Measurements from ENCODE around the gene GARRE1. TPM values are rescaled to one million over a fixed set of nuclear protein-coding genes. Genes with fewer than 3 reads are reported as not detected.

The GARRE1 gene
- total and polyA plus RNA-seq, 2 donors (not counting 3 experiments of a cell fraction or from before 2014, with no cell fraction given), result 39.2 to 46.8 TPM

- no peaks in the 10 kb centered on the region for H4K20me1 ChIP-seq (replicated peaks; ENCODE audit: control insufficient read depth, extremely low read depth, insufficient read depth, low read length)
- H3K27ac ChIP-seq (ENCODE audit: insufficient read depth, low read depth, low read length), result no peak overlapping the region
- H3K4me2 ChIP-seq (ENCODE audit: insufficient read depth, low read length), result no peak overlapping the region
- H3K36me3 ChIP-seq (ENCODE audit: control insufficient read depth in 2 of 2, extremely low read depth in 1 of 2, insufficient read depth in 2 of 2, low read length in 2 of 2), result no peaks in the 10 kb centered on the region
- H3K4me3 ChIP-seq (replicated peaks in 1 of 3; ENCODE audit: insufficient read depth in 1 of 3, low read depth in 1 of 3, low read length in 3 of 3), result no peak overlapping the region
- POLR2A ChIA-PET, result no interaction called here
- no peaks in the 10 kb centered on the region for H3K27me3 ChIP-seq (ENCODE audit: control insufficient read depth in 2 of 2, insufficient read depth in 2 of 2, low read length in 2 of 2)
- dilution Hi-C loops (cut with MboI; ENCODE audit: extremely low pct_ligation_motif_present, low sequenced_read_pairs) (no loop called here), intact Hi-C loops (cut with micrococcal nuclease) (no loop called here)
- no peak for TF ChIP-seq CTCF (IDR thresholded peaks at IDR 0.05; ENCODE audit: extremely low read depth in 1 of 2, insufficient read depth in 1 of 2, low read depth in 1 of 2, low read length in 2 of 2)
- TF ChIP-seq POLR2A (IDR thresholded peaks at IDR 0.05; ENCODE audit: low read depth, low read length), result no peak
- no peak for TF ChIP-seq JUN (IDR thresholded peaks at IDR 0.05; ENCODE audit: borderline replicate concordance, insufficient read depth, insufficient read length, low read depth)
- no peak for TF ChIP-seq MYC (IDR thresholded peaks at IDR 0.05; ENCODE audit: low read depth, low read length)
- TF ChIP-seq FOS (IDR thresholded peaks at IDR 0.05; ENCODE audit: borderline replicate concordance, insufficient read depth, low read length), result no peak
- TF ChIP-seq POLR2AphosphoS5 (IDR thresholded peaks at IDR 0.05; ENCODE audit: insufficient read depth, low read depth, low read length), result no peak
- no peak for TF ChIP-seq EZH2 (IDR thresholded peaks at IDR 0.05; ENCODE audit: borderline replicate concordance, low read depth, low read length, severe bottlenecking)
- no peak for TF ChIP-seq MAX (IDR thresholded peaks at IDR 0.05; ENCODE audit: insufficient read depth, insufficient read length)
- TF ChIP-seq GATA2 (IDR thresholded peaks at IDR 0.05; ENCODE audit: insufficient read depth, insufficient read length, low read depth, low read length), result no peak
- H3K9me3 ChIP-seq (replicated peaks; ENCODE audit: control insufficient read depth, insufficient read depth, low read length), result no peaks in the 10 kb centered on the region
- BruUV-seq (replicated peaks), result no TSS peak
- H3K9ac ChIP-seq (replicated peaks; ENCODE audit: extremely low read depth, insufficient read depth, low read length), result no peak overlapping the region
- H3K9me1 ChIP-seq (replicated peaks; ENCODE audit: control insufficient read depth, extremely low read depth, insufficient read depth, low read length), result no peaks in the 10 kb centered on the region
- H3K4me1 ChIP-seq (ENCODE audit: control insufficient read depth, extremely low read depth, insufficient read depth, low read length), result no peaks in the 10 kb centered on the region
- CTCF ChIA-PET, result interaction anchor here (0.8 to 1.6 kb wide), 4 partner anchors 12 to 101 kb away, joined by 3 to 4 read pairs (median 4); no protein-coding TSS in a partner anchor
- DNase-seq (ENCODE audit: low read depth, low spot score) (no peak), FAIRE-seq (peak; percentile 59)
- H3K79me2 ChIP-seq (ENCODE audit: control insufficient read depth, insufficient read depth, low read length), result no peaks in the 10 kb centered on the region
- no peak overlapping the region for H2AFZ ChIP-seq (ENCODE audit: low read depth, low read length)
These were observed 9.6 kb upstream of the GARRE1 start for GRCh38 chr19:34244611-34245299.
